ENCODE data around the gene ATP23.

Gene ATP23

GRCh38 chr12:57983146-57983857, 41.9 kb downstream of the ATP23 start:
- FAIRE-seq: peak; percentile 45
- no peak for DNase-seq (ENCODE audit: low spot score)

DNA sequence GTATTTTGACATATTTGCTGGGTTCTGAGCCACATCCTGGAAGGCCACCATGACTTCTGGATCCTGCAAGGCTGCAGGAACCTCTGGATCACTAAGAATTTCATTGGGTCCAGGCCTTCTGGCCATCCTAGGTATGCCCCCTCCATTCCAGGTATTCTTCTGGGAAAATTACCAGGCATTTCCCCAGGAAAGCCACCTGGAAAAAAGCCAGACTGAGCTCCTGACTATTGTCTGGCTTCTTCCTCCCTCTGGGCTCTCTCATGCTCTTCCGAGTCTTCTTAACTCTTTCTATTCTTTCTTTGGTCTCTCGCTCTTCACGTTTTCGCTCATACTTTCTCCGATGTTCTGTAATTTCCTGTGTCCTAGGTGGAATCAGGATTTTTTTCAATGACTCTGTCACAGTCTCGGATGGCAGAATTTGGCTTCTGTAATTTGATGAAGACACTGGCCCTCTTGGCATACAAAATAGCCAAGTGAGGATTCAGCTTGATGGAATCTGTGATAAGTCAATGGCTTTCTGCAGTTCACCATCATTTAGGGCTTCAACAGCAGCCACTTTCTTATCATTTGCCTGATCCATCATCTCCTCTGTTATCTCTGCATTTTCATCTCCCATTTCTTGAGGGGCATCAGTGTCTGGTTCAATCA, 42.6 kb downstream of the ATP23 start:
- no peak for DNase-seq (ENCODE audit: low spot score)
- no peak for FAIRE-seq

DNA sequence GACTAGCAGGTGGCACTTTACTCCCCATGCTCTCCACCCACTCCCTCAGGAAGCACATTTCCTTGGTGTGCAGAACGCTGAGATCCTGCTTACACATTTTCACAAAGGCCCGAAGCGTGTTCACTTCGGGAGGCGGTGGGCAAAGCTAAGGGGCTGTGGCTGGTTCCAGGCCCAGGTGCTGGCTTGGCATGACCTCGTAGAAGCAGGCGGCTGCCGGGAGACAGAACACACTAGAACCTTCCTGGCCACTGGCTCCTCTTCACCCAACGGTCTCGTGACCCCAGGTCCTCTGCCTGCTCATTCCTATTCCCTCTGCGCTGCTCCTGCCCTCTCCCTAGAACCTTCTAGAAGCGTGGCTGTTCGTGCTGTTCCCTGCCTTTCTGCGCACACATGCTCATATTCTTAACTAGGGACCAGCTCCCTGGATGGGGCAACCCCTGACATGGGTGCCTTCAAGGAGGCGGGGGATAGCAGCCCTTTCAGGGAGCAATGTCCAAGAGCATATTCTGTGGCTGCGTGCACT, 43.3 kb downstream of the ATP23 start:
- FAIRE-seq: no peak
- no peak for DNase-seq (ENCODE audit: low spot score)

GRCh38 chr12:57985685-57986084, 44.3 kb downstream of the ATP23 start:
- FAIRE-seq (no peak), DNase-seq (ENCODE audit: low spot score) (no peak)

DNA sequence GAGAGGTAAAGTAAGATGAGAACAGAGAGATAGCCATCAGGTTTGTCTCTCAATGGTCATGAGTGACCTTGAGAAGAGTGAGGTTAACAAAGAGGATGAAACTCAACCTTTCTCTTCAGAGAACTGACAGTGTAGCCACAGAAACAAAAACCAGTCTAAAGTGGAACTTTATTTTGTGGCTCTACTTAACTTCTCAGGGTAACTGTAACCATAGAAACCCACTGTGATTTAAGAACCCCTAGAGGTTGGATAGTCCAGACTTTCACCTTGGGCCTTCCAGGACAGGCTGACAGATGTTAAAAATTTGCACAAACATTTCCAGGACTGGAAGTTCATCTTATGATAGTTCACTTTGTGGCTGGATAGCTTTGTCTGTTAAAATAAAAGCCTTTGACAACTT, 48.5 kb downstream of the ATP23 start:
- FAIRE-seq: no peak
- DNase-seq (ENCODE audit: low spot score): no peak

DNA sequence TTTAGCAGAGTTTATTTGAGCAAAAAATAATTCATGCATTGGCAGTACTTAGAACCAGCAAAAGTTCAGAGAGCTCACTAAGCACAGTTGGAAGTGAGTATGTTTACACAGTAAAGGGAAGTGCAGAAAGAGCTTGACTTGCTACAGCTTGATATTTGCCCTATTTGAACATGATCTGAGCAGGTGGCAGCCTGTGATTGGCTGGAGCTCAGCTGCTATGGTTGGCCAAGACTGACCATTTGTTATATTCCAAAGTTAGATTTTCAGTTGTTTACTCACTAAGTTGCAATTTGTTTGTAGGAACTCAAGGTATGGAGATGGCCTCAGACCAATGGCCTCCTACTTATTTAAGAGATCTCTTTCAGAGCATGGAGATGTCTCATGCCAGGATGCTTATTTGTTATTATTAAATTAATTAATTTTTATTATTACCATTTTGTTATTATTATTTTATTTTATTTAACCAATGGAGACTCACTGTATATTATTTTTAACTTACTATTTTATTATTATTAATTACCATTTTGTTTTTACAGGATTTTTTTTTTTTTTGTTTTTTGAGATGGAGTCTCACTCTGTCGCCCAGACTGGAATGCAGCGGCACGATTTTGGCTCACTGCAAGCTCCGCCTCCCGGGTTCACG, 49.0 kb downstream of the ATP23 start:
- DNase-seq (ENCODE audit: low spot score) (no peak), FAIRE-seq (no peak)

- DNase-seq (ENCODE audit: low spot score): no peak
- no peak for FAIRE-seq
Observed at GRCh38 chr12:57992001-57992400, 50.6 kb downstream of the ATP23 start.

GRCh38 chr12:57993030-57993429, 51.7 kb downstream of the ATP23 start:
- DNase-seq (ENCODE audit: low spot score) (no peak), FAIRE-seq (no peak)

DNA sequence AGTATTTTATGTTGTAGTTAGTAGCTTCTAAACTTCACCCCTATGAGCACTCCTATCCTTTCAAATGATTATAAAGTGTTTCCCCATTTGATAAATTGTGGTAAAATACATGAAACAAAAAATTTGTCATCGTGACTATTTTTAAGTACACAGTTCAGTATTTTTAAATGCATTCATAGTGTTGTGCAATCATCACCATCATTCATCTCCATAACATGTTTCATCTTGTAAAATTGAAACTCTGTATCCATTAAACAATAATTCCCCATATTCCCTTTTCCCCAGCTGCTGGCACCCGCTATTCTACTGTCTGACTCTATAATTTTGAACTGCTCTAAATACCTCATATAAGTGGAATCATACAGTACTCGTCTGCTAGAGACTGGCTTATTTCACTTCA, 52.5 kb downstream of the ATP23 start:
- DNase-seq (ENCODE audit: low spot score) (no peak), FAIRE-seq (no peak)

DNA sequence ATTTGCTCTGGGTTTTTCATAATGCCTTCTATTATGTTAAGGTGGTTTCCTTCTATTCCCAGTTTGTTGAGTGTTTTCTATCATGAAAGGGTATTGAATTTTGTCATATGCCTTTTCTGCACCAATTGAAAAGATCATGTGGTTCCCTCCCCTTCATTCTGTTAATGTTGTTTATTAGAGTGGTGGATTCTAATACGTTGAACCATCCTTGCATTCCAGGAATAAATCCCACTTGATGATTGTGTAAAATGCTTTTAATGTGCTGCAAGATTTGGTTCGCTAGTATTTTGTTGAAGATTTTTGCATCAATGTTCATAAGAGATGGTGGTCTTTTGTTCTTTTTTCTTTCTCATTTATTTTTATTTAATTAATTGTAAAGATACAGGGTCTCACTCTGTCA, 55.2 kb downstream of the ATP23 start:
- no peak for FAIRE-seq

DNA sequence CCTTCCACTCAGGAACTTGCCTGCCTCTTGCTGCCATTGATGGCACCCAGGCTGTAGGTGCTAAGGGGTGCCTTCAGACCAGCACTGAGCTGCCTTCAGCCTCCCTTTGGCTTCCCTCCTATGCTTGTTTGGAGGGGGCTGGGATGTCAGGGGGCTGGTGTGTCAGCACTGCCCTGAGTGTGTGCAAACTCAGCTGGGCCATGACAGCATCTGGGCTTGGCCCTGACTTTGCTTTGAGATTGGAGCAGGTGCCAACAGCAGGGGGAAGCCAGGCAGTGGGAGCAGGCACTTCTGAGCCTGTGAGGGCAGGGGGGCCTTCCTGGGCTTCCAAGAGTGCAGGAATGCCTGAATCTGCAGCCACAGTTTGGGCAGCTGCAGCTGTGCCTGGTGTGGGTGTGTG, 56.9 kb downstream of the ATP23 start:
- no peak for DNase-seq (ENCODE audit: low spot score)
- FAIRE-seq: no peak

More for the DNA sequence above, 55.2 kb downstream of the ATP23 start:
- no peak for DNase-seq (ENCODE audit: low spot score)

DNA sequence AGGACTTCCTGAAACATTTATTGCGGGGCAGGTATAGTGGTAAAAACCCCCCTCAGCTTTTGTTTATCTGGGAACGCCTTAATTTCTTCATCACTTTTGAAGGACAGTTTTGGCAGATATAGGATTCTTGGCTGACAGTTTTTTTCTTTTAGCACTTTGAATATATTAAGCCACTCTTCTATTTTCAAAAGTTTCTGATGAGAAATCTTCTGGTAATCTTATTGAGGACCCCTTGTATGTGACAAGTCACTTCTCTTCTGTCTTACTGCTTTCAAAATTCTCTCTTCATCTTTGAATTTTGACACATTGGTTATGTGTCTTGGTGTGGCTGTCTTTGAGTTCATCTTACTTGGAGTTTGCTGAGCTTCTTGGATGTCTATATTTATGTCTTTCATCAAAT, 59.1 kb downstream of the ATP23 start:
- FAIRE-seq: no peak
- DNase-seq (ENCODE audit: low spot score): no peak

GRCh38 chr12:58007875-58008274, 66.5 kb downstream of the ATP23 start:
- DNase-seq (ENCODE audit: low spot score) (no peak), FAIRE-seq (no peak)

DNA sequence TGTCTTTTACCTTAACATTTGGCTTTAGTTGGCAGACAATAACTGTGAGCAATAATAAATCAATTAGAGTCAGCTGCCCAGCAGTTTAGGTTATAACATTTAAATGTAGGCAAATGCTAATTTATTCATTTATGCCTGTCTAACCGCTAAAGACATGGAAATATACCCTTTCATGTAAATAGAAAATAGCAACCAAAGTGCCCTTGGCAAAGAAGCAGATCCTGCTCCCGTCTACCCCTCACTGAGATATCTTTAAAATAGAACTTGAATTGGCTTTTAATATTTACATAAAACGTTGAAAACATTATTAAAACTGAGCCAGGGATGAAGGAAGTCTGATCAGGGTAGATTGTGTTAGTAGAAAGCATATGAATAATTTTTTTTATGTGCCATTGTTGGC, 67.3 kb downstream of the ATP23 start:
- FAIRE-seq (no peak), DNase-seq (ENCODE audit: low spot score) (no peak)

All from RCC 7860 (cell line).